GM18870 (cell line): ENCODE measurements around the gene CES2.
A peak's percentile ranks its signal among the peaks of the same experiment; 100 is the strongest.
"Not testable (repeated sequence)": the region's sequence is repeated elsewhere in the genome, so short reads cannot be mapped to it uniquely, and the experiment has no call there.

Experiments used
- ATAC-seq: cut with Tn5 transposase; IDR thresholded peaks from one replicate; pipeline ENCODE4 v1.9.1; 2021; ENCODE audit warnings: moderate library complexity; ENCODE audit not compliant: unreplicated experiment

The CES2 gene

GRCh38 chr16:66950971-66951790 is 15.9 kb downstream of the CES2 start:
- ATAC-seq: no peak

- ATAC-seq: no peak
These were observed 17.3 kb downstream of the CES2 start for GRCh38 chr16:66952430-66953110.

- ATAC-seq: no peak
These were observed 18.3 kb downstream of the CES2 start for GRCh38 chr16:66953462-66954096.

GRCh38 chr16:66954097-66954659 is 18.9 kb downstream of the CES2 start:
- no peak for ATAC-seq

GRCh38 chr16:66955363-66956153 is 20.2 kb downstream of the CES2 start:
- not testable (repeated sequence) for ATAC-seq

GRCh38 chr16:66956154-66956457 is 20.8 kb downstream of the CES2 start:
- not testable (repeated sequence) for ATAC-seq

GRCh38 chr16:66958857-66959703 is 23.8 kb downstream of the CES2 start:
- ATAC-seq: no peak

- ATAC-seq: no peak
These were observed 24.4 kb downstream of the CES2 start for GRCh38 chr16:66959704-66960161.

- ATAC-seq: no peak
These were observed 25.0 kb downstream of the CES2 start for GRCh38 chr16:66960270-66960669.

- ATAC-seq: peak; percentile 60
These were observed 25.9 kb downstream of the CES2 start, which contains the start of gene CES3 for GRCh38 chr16:66961065-66961744. TSS of gene CES3 (plus strand) at chr16:66961266. CDS start at chr16:66961308, 42 bp downstream.

- no peak for ATAC-seq
These were observed 26.6 kb downstream of the CES2 start for GRCh38 chr16:66961914-66962313.

GRCh38 chr16:66964049-66964448 is 28.7 kb downstream of the CES2 start:
- ATAC-seq: no peak

GRCh38 chr16:66968847-66969246 is 33.5 kb downstream of the CES2 start:
- ATAC-seq: no peak

- ATAC-seq: no peak
These were observed 35.7 kb downstream of the CES2 start for GRCh38 chr16:66970775-66971720.

GRCh38 chr16:66972983-66973382 is 37.7 kb downstream of the CES2 start:
- ATAC-seq: no peak

- no peak for ATAC-seq
These were observed 38.4 kb downstream of the CES2 start for GRCh38 chr16:66973716-66974115.

GRCh38 chr16:66974156-66974931 is 39.0 kb downstream of the CES2 start:
- ATAC-seq: not testable (repeated sequence)
